Subcutaneous abdominal adipose tissue (tissue), 5 donors: ENCODE results near the gene NDST3.

Source experiments
- H3K27ac ChIP-seq: one replicate; pipeline ENCODE4 v1.7.0; 2013; ENCODE audit warnings: low read depth, mild to moderate bottlenecking, inconsistent platforms, low read length, moderate library complexity
- H3K27me3 ChIP-seq, 5 donors: one replicate each; pipeline ENCODE4 v1.7.0; 2013; ENCODE audit warnings: low read length in 5 of 5, inconsistent platforms in 1 of 5; ENCODE audit not compliant: control insufficient read depth in 5 of 5, insufficient read depth in 4 of 5
- H3K36me3 ChIP-seq, 5 donors: one replicate each; pipeline ENCODE4 v1.7.0; 2013; ENCODE audit warnings: low read length in 5 of 5; ENCODE audit not compliant: control insufficient read depth in 5 of 5, insufficient read depth in 5 of 5
- H3K4me1 ChIP-seq, 5 donors: one replicate each; pipeline ENCODE4 v1.7.0; 2013; ENCODE audit warnings: low read length in 5 of 5, mild to moderate bottlenecking in 3 of 5, moderate library complexity in 1 of 5; ENCODE audit not compliant: control insufficient read depth in 5 of 5, insufficient read depth in 5 of 5
- H3K4me3 ChIP-seq, 5 donors: one replicate each; pipeline ENCODE4 v1.7.0; 2013; ENCODE audit warnings: low read length in 5 of 5, low read depth in 1 of 5
- H3K9ac ChIP-seq, 5 donors: one replicate each; pipeline ENCODE4 v1.7.0; 2013; ENCODE audit warnings: low read length in 5 of 5, mild to moderate bottlenecking in 4 of 5, moderate library complexity in 3 of 5
- H3K9me3 ChIP-seq, 5 donors: one replicate each; pipeline ENCODE4 v1.7.0; 2013; ENCODE audit warnings: low read length in 5 of 5; ENCODE audit not compliant: control insufficient read depth in 5 of 5
- donor health status: healthy.
- donor health status: healthy.
- donor health status: healthy.
- donor health status: healthy.
- donor health status: healthy.

Gene NDST3

DNA sequence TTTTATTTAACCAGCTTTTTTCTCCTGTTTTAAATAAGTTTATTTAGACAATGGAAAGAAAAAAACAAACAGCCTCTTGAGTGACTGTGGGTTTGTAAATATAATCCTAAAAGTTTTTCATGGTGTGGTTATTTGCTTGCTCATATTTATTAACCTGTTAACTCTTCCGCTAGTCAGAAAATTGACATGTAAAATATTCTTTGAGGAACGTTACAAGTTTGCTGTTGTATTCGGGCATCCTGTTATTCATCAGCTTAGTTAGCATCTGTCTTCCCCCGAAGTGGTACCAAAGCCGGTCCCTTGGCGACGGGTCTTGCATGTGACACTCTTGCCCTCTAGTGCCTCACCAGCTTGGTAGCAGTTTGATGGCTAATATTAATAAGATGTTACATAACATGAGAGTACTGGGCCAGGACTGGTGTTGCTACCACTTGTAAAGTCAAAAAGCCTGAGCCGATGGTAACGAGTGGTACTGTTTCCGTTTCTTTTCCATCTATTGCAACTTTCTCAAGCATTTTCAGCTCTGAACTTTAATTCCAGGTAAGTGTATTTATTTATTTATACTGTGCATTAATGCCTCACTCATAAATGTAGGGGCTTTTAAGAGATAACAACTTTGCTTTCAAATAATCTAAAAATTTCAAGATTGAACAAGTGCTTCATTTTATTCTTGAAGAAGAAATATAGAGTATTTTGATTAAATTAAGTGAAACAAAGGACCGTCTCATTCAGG lies at the start of gene NDST3:
TSS of gene NDST3 (plus strand) at position 434 of the 733 bp plus-strand sequence. CDS start 19,425 bp downstream, outside the sequence.
- H3K4me1 ChIP-seq: peaks cover 0 to 11% (median 9%) of the 10 kb centered on the region in 5 donors
- H3K9me3 ChIP-seq: no peaks in the 10 kb centered on the region
- no peak within 1 kb of the TSS for H3K27ac ChIP-seq
- no peak within 1 kb of the TSS for H3K9ac ChIP-seq
- peak within 1 kb of the TSS in 4 of 5 donors; percentile 47 to 61 (median 54) for H3K4me3 ChIP-seq
- H3K36me3 ChIP-seq: no peaks in the 10 kb centered on the region
- H3K27me3 ChIP-seq: peaks cover 4 to 21% (median 8%) of the 10 kb centered on the region in 5 donors

DNA sequence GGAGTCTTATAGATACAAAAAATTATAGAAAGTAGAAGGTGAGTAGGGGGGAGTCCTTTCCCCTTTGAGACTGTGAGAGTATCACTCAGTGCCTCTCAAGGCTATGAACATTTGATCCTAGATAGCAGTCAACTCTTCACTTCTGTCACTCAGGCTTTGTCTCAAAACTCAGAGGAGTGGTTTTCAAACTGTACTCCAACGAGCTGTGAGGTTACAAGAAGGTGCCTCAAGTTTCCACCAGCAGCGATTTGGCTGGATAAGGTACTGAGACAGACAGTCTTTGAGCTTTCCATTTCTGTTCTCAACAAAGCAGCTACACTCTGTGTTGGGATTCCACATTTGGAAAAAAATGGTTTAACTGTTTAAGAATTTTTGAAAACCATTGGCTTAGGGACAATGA lies 48.0 kb upstream of the NDST3 start:
- Histone ChIP-seq H3K27ac (no peak overlapping the region), H3K9ac (no peak overlapping the region)

DNA sequence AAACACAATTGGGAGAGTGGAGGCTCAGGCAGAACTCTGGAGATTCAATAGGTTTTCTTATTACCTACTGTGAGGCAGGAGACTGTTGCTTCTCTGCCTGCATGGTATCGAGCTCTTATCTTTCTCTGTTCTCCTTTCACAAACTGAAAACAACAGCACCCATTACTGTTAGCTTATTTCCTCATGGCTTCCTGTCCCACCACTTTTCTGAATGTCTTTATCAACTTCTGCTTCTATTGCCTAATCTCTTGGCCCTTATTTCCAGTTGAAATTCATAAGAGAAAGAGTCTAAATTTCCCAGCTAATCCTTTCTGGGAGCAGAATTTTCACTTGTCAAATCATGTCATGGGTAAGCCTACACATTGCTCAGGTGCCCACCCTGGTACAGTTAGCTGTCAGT lies 46.8 kb upstream of the NDST3 start:
- no peaks in the 10 kb centered on the region for H3K36me3 ChIP-seq
- H3K9ac ChIP-seq: no peak overlapping the region
- H3K4me1 ChIP-seq: no peaks in the 10 kb centered on the region
- no peaks in the 10 kb centered on the region for H3K9me3 ChIP-seq
- H3K27ac ChIP-seq: no peak overlapping the region
- no peaks in the 10 kb centered on the region for H3K27me3 ChIP-seq
- no peak overlapping the region for H3K4me3 ChIP-seq

More for the DNA sequence above, 48.0 kb upstream of the NDST3 start:
- Histone ChIP-seq H3K4me3 (no peak overlapping the region), H3K36me3 (no peaks in the 10 kb centered on the region), H3K4me1 (no peaks in the 10 kb centered on the region), H3K9me3 (no peaks in the 10 kb centered on the region), H3K27me3 (no peaks in the 10 kb centered on the region)

DNA sequence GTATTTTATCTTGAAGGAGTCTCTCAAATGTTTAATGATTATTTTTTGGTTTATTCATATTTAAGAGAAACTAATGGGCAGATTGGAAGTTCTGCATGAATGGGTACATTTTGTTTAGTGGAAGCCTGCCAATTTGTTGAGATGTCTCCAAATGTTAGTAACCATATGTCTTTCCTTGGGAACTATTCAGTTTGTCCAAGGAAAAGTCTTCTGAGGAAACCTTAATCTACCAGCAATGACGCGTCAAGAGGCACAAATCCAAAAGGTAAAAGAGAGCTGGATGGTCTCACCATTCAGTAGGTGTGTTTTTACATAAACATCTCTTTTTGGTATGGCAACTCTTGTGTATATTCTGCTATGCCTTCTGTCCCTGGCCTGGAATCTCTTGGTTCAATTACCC lies 37.4 kb upstream of the NDST3 start:
- Histone ChIP-seq H3K27me3 (no peaks in the 10 kb centered on the region), H3K9me3 (peaks cover 0 to 3% (median 0%) of the 10 kb centered on the region in 5 donors), H3K27ac (no peak overlapping the region), H3K4me3 (no peak overlapping the region), H3K9ac (no peak overlapping the region), H3K36me3 (no peaks in the 10 kb centered on the region), H3K4me1 (no peaks in the 10 kb centered on the region)

DNA sequence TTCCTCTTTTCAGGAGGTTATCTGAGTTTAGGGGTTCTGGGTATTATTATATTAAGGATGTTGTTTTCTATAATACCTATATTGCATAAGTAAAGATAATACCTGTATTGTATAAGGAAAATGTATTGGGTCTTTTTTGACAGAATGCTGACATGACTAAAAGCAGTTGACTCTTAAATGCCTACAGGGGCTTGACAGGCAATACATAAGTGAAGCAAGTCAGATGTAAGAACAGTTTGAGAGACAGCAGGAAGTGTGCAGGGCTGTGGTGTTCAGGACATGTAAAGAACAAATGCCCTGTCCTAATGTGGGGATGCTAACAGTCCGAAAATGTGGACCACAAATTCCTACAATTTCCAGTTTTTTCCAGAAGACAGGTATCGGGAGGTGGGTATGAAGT lies 30.2 kb upstream of the NDST3 start:
- Histone ChIP-seq H3K27me3 (no peaks in the 10 kb centered on the region), H3K36me3 (no peaks in the 10 kb centered on the region), H3K27ac (no peak overlapping the region), H3K9me3 (no peaks in the 10 kb centered on the region), H3K4me3 (no peak overlapping the region), H3K9ac (no peak overlapping the region), H3K4me1 (no peaks in the 10 kb centered on the region)

DNA sequence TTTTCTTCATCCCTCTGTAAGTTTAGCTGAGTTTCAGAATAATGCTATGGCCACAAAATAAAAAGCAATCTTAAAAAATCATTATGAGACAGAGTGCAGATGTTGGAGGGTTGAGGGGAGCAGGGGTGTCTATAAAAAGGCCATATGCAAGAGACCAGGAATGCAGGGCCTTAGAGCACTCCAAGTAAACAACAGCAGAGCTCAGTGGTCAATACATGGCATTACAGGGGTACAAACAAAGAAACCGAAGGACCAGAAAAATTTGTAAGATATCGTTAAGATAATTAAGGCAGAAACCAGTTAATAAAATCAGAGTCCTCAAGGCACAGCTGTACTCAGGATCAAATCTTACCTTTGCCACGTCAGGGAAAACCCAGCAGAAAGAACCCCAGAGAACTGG lies 28.4 kb upstream of the NDST3 start:
- Histone ChIP-seq H3K36me3 (no peaks in the 10 kb centered on the region), H3K4me1 (no peaks in the 10 kb centered on the region), H3K27me3 (no peaks in the 10 kb centered on the region), H3K27ac (no peak overlapping the region), H3K9ac (no peak overlapping the region), H3K9me3 (no peaks in the 10 kb centered on the region), H3K4me3 (no peak overlapping the region)

DNA sequence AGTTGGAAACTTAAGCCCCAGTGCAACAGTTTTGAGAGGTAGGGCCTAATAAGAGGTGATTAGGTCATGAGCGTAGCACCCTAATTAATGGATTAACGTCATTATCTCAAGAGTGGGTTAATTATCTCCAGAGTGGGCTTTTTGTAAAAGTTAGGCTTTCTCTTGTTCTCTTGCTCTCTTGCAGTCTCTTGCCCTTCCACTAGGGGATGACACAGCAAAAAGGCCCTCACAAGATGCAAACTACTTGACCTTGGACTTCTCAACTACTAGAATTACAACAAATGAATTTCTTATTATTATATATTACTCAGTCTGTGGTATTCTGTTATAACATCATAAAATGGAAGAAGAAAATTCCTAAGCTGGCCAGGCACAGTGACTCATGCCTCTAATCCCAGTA lies 22.1 kb upstream of the NDST3 start:
- Histone ChIP-seq H3K4me3 (no peak overlapping the region), H3K27ac (no peak overlapping the region), H3K4me1 (no peaks in the 10 kb centered on the region), H3K9ac (no peak overlapping the region), H3K9me3 (peaks cover 0 to 3% (median 0%) of the 10 kb centered on the region in 5 donors), H3K27me3 (no peaks in the 10 kb centered on the region), H3K36me3 (no peaks in the 10 kb centered on the region)

DNA sequence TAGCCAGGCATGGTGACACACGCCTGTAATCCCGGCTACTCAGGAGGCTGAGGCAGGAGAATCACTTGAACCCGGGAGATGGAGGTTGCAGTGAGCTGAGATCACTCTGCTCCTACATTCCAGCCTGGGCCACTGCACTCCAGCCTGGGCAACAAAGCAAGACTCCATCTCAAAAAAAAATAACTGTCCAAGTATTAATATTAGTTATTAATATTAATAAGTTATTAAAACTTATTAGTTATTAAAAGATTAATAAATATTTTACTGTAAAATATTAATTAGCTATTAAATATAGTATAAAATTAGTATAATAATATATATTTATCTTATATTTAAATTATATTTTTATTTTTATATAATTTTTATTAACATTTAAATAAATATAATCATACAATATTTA lies 19.5 kb upstream of the NDST3 start:
- Histone ChIP-seq H3K27ac (no peak overlapping the region), H3K27me3 (no peaks in the 10 kb centered on the region), H3K4me1 (no peaks in the 10 kb centered on the region), H3K9ac (no peak overlapping the region), H3K36me3 (no peaks in the 10 kb centered on the region), H3K9me3 (peaks cover 0 to 3% (median 0%) of the 10 kb centered on the region in 5 donors), H3K4me3 (no peak overlapping the region)

DNA sequence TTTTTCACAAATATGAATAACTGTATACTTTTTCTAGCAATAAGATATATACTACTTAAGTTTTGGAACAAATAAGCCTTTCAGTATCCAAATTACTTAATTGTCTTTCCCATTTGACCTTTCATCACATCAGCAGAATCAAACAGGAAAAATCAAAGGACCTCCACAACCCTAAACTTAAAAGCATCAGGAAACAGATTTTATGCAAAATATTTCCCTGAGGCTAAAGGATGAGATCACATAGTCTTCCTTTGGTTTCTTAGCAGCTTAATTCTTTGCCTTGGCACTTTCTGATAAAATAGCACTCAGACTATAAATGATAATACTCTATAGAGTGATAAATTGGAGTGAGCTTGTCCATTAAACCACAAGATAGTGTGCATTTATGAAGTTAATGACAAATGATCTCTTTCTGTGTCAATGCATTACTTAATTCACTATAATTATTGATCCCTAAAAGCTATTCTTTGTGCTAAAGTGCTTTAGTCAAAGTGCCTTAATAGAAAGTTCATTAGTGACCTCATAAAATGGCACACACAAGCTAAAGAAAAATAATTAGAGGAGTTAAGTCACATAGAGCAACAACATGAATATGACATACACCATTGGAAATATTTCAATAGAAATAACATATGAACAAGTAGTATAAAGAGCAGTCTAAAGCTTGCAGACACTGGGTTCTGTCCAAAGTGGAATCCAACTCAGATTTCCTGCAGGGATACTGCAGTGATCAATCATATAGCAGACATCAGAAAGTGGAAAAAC lies 15.7 kb upstream of the NDST3 start:
- H3K36me3 ChIP-seq: no peaks in the 10 kb centered on the region
- H3K4me3 ChIP-seq: no peak overlapping the region
- no peaks in the 10 kb centered on the region for H3K27me3 ChIP-seq
- H3K9me3 ChIP-seq: no peaks in the 10 kb centered on the region
- no peak overlapping the region for H3K27ac ChIP-seq
- no peak overlapping the region for H3K9ac ChIP-seq
- H3K4me1 ChIP-seq: no peaks in the 10 kb centered on the region

DNA sequence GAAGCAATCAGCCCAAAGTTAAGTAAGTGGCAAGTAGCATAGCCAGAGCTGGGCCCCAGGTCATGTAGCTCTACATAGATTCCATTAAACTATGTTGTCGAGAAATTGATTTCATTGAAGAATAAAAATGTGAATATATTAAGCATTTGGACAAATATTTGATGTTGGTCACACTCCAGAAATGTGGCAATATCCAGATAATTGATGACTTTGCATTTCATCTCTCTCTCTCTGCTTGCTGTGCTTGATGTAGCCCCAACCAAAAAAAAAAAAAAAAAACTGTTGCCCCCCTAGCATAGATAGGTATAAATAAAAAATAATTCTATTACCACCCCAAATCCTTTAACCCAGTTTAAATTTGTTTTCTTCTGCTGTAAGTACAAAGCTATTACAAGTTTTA lies 7.5 kb upstream of the NDST3 start:
- Histone ChIP-seq H3K27me3 (peaks cover 0 to 5% (median 0%) of the 10 kb centered on the region in 5 donors), H3K4me1 (no peaks in the 10 kb centered on the region), H3K4me3 (no peak overlapping the region), H3K36me3 (no peaks in the 10 kb centered on the region), H3K9me3 (no peaks in the 10 kb centered on the region), H3K27ac (no peak overlapping the region), H3K9ac (no peak overlapping the region)
